ENCODE results near the gene EVI2A.

Gene EVI2A

DNA sequence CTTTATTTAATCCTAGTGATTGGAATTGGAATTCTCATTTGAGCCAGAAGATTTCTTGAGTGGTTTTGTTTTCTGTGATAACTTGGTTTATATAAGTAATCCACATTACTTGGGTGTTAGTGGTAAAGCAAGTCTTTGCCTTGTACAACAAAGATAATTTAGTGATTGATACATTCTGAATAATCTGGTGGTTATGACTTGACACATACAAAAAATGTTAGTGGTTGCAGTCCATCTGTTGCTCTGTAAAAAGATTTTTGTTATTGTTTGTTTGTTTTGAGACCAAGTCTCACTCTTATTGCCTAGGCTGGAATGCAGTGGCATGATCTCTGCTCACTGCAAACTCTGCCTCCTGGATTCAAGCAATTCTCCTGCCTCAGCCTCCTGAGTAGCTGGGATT is 37.6 kb downstream of the EVI2A start:
- no peak overlapping the region for H3K9ac ChIP-seq
- no peaks in the 10 kb centered on the region for H3K27me3 ChIP-seq
- no peak overlapping the region for H3K4me2 ChIP-seq
- H3K4me3 ChIP-seq: no peak overlapping the region
- no peaks in the 10 kb centered on the region for H3K9me3 ChIP-seq
- no peaks in the 10 kb centered on the region for H3K4me1 ChIP-seq
- TF ChIP-seq Cebpa-rat (IDR thresholded peaks at IDR 0.05): no peak
- peaks cover 33% of the 10 kb centered on the region for H3K36me3 ChIP-seq
- H3K27ac ChIP-seq: no peak overlapping the region
- no peaks in the 10 kb centered on the region for H4K20me1 ChIP-seq

DNA sequence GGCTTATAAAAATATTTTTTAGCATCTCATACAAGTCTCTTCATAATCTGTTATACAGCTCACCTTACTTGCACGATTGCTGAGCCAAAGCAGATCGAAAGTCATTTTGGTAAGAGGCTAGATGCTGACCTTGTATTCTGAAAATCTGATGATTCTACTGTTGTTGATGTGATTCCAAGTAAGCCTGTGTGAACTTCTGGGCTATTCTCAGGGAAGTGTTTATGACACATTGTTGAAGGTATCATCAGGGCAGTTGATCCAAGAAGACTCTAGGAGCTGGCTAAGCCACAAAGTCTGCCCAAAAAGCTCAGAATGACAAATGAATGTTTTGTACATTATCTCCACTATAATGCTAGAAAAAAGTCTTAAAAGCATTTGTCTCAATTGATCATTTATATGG is 40.4 kb downstream of the EVI2A start:
- Histone ChIP-seq H3K4me1 (no peaks in the 10 kb centered on the region), H4K20me1 (no peaks in the 10 kb centered on the region), H3K4me3 (no peak overlapping the region), H3K27me3 (no peaks in the 10 kb centered on the region), H3K4me2 (no peak overlapping the region), H3K9ac (no peak overlapping the region), H3K27ac (no peak overlapping the region), H3K36me3 (peaks cover 47% of the 10 kb centered on the region), H3K9me3 (no peaks in the 10 kb centered on the region)
- TF ChIP-seq Cebpa-rat (IDR thresholded peaks at IDR 0.05): no peak

DNA sequence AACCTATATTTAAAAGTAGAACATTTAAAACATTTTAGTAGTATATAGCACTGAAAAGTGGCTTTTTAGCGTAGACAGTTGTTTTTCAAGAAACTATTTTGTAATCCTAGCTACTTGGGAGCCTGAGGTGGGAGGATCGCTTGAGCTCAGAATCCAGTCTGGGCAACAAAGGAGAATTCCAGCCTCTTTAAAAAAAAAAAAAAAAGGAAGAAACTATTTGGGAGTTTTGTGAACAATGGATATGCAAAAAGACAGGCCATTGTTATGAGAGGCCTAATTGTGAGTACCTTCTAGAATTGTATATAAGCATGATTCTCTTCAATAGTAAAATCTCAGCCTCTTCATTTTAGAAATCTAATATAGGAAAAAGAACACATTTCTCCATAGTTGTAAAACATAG is 42.0 kb downstream of the EVI2A start:
- Histone ChIP-seq H3K27me3 (no peaks in the 10 kb centered on the region), H3K9ac (no peak overlapping the region), H3K27ac (no peak overlapping the region), H3K4me3 (no peak overlapping the region), H3K36me3 (peaks cover 49% of the 10 kb centered on the region), H4K20me1 (no peaks in the 10 kb centered on the region), H3K9me3 (no peaks in the 10 kb centered on the region), H3K4me1 (no peaks in the 10 kb centered on the region), H3K4me2 (no peak overlapping the region)
- TF ChIP-seq Cebpa-rat (IDR thresholded peaks at IDR 0.05): no peak

DNA sequence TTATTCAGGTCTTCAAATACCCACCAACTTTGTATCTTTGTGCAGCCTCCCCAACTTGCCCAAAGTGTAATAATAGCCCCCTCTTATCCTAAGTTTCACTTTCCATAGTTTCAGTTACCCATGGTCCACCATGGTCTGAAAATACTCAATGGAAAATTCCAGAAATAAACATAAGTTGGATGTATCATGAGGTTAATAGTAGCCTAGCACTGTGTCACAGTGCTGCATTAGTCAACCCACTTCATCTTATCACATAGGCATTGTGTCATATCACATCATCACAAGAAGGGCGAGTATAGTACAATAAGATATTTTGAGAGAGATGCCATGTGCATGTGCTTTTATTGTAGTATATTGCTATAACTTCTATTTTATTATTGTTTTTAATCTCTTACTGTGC is 46.3 kb downstream of the EVI2A start:
- no peaks in the 10 kb centered on the region for H4K20me1 ChIP-seq
- no peak overlapping the region for H3K4me3 ChIP-seq
- H3K9me3 ChIP-seq: no peaks in the 10 kb centered on the region
- H3K4me1 ChIP-seq: no peaks in the 10 kb centered on the region
- peaks cover 37% of the 10 kb centered on the region for H3K36me3 ChIP-seq
- TF ChIP-seq Cebpa-rat (IDR thresholded peaks at IDR 0.05): no peak
- no peak overlapping the region for H3K4me2 ChIP-seq
- H3K27ac ChIP-seq: no peak overlapping the region
- H3K27me3 ChIP-seq: no peaks in the 10 kb centered on the region
- no peak overlapping the region for H3K9ac ChIP-seq

DNA sequence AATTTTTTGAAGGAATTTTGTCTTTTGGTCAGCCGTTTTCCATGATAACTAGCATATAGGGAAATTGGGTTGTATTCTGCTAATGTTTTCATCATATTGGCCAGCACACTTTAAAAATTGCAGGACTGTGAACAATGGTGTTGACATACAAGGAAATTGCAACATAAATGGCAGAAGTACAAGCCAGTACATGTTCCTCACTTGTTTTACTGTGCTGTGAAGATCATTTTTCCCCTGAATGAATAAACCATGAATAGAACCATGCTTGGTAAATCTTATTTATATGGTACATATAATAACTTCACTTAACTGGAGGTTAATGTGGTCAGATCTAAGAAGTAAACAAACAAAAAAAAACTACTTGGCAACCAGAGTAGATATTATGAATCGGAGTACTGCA is 47.2 kb downstream of the EVI2A start:
- no peaks in the 10 kb centered on the region for H3K4me1 ChIP-seq
- H3K4me3 ChIP-seq: no peak overlapping the region
- peaks cover 45% of the 10 kb centered on the region for H3K36me3 ChIP-seq
- no peaks in the 10 kb centered on the region for H3K27me3 ChIP-seq
- H4K20me1 ChIP-seq: no peaks in the 10 kb centered on the region
- no peaks in the 10 kb centered on the region for H3K9me3 ChIP-seq
- no peak overlapping the region for H3K27ac ChIP-seq
- TF ChIP-seq Cebpa-rat (IDR thresholded peaks at IDR 0.05): no peak
- H3K4me2 ChIP-seq: no peak overlapping the region
- H3K9ac ChIP-seq: no peak overlapping the region

DNA sequence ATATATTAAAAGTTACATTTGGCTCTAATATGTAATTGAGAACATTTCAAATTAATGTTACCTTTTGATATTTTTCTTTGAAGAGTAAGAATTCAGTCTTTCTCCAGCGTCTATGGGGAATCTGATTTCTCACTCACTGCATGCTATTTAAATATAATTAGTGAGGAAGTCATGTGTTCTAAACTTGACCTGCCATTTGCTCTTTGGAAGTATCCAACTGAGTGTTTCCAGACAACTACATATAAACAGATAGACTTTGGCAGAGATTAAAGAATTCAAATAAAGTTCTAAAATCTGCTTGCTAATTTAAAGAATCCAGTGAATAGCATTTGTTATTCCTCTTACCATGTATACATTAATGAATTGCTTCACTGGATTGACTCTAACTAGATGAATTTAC is 47.9 kb downstream of the EVI2A start:
- no peak for TF ChIP-seq Cebpa-rat (IDR thresholded peaks at IDR 0.05)
- Histone ChIP-seq H3K27me3 (no peaks in the 10 kb centered on the region), H3K27ac (no peak overlapping the region), H3K4me2 (no peak overlapping the region), H3K4me3 (no peak overlapping the region), H3K9ac (no peak overlapping the region), H3K4me1 (no peaks in the 10 kb centered on the region), H3K36me3 (peaks cover 53% of the 10 kb centered on the region), H4K20me1 (no peaks in the 10 kb centered on the region), H3K9me3 (no peaks in the 10 kb centered on the region)

DNA sequence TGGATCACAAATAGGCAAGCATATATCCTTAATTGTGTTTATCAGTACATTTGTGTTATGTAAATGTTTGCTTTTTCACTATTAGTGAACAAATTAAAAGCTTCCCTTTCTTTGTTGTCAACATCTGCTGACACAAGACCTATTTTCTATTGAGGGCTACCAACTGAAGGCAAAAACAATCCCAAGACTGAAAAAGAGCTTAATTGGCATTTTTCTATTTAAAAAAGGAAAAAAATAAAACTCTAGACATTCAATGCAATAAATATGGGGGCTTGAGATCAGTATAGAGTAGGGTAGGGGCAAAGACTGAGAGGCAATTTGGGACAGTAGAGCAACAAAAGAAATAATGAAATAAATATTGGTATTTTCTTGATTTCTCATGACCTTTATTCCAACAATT is 48.6 kb downstream of the EVI2A start:
- no peaks in the 10 kb centered on the region for H3K4me1 ChIP-seq
- no peak overlapping the region for H3K9ac ChIP-seq
- H4K20me1 ChIP-seq: no peaks in the 10 kb centered on the region
- no peak for TF ChIP-seq Cebpa-rat (IDR thresholded peaks at IDR 0.05)
- H3K9me3 ChIP-seq: no peaks in the 10 kb centered on the region
- H3K4me3 ChIP-seq: no peak overlapping the region
- peaks cover 59% of the 10 kb centered on the region for H3K36me3 ChIP-seq
- H3K27me3 ChIP-seq: no peaks in the 10 kb centered on the region
- H3K27ac ChIP-seq: no peak overlapping the region
- no peak overlapping the region for H3K4me2 ChIP-seq

DNA sequence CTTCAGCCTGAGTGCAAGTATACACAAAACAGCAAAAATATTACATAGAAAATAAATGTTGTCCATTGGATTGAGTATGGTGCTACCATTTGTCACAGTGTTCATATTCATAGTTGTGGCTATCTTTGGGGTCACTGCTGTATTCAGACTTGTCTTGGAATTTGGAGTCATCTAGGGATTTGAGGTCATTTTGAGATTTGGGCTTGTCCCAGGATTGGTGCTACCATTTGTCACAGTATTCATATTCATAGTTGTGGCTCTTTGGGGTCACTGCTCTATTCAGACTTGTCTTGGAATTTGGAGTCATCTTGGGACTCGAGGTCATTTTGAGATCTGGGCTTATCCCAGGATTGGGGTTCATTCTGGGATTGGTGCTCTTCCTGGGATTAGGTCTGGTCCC is 49.2 kb downstream of the EVI2A start:
- peaks cover 59% of the 10 kb centered on the region for H3K36me3 ChIP-seq
- no peaks in the 10 kb centered on the region for H3K27me3 ChIP-seq
- no peaks in the 10 kb centered on the region for H4K20me1 ChIP-seq
- H3K9ac ChIP-seq: no peak overlapping the region
- no peak overlapping the region for H3K27ac ChIP-seq
- H3K4me1 ChIP-seq: no peaks in the 10 kb centered on the region
- no peak overlapping the region for H3K4me2 ChIP-seq
- H3K4me3 ChIP-seq: no peak overlapping the region
- H3K9me3 ChIP-seq: no peaks in the 10 kb centered on the region
- TF ChIP-seq Cebpa-rat (IDR thresholded peaks at IDR 0.05): no peak

DNA sequence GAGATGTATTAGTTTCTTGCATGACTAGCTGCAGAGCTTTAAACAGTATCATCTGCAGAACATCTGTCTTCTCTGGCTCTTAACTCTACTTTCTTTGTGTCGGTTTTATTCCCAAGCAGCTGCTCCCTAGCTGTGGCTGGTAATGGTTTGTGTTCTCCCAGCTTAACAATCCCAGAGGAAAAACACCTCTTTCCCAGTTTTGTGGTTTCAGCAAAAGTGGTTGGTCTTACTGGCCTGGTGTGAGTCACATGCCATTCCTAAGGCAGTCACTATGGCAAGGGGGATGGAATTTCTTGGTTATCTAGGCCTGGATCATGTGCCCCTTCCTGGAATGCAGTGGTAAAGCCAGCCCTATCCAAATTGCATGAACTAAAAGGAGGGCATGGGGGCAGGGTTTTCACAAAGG is 51.8 kb downstream of the EVI2A start:
- Histone ChIP-seq H3K4me2 (no peak overlapping the region), H3K9me3 (no peaks in the 10 kb centered on the region), H3K27ac (no peak overlapping the region), H4K20me1 (no peaks in the 10 kb centered on the region), H3K4me1 (no peaks in the 10 kb centered on the region), H3K4me3 (no peak overlapping the region), H3K27me3 (no peaks in the 10 kb centered on the region), H3K36me3 (peaks cover 65% of the 10 kb centered on the region), H3K9ac (no peak overlapping the region)
- TF ChIP-seq Cebpa-rat (IDR thresholded peaks at IDR 0.05): no peak

DNA sequence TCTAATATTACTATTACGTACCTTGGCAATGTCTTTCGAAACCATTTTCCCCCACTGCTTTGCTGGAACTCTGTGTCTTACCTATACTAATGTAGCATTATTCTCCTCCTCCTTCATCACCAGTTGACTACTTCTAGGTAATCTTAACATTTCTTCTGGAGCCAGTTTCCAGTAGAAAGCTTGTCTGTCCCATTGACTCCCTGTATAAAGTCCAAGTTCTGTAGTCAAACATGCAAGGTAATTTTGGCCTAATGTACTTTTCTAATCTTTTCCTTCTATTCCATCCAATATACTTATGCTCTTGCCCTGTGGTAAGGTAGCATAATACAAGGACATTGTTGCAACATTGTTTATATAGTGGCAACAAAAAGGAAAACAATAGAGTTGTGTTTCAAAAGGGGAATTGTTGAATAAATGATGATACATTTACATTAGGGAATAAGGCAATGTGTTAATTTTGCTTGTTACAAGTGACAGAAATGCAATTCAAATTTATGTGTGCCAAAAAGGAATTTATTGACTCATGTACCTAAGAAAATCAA is 52.3 kb downstream of the EVI2A start:
- no peaks in the 10 kb centered on the region for H4K20me1 ChIP-seq
- no peak overlapping the region for H3K4me3 ChIP-seq
- no peak overlapping the region for H3K27ac ChIP-seq
- no peaks in the 10 kb centered on the region for H3K4me1 ChIP-seq
- no peaks in the 10 kb centered on the region for H3K9me3 ChIP-seq
- H3K27me3 ChIP-seq: no peaks in the 10 kb centered on the region
- H3K4me2 ChIP-seq: no peak overlapping the region
- peaks cover 69% of the 10 kb centered on the region for H3K36me3 ChIP-seq
- H3K9ac ChIP-seq: no peak overlapping the region
- no peak for TF ChIP-seq Cebpa-rat (IDR thresholded peaks at IDR 0.05)

Measured in BLaER1 (cell line).